Gastrocnemius medialis (tissue), 4 donors: ENCODE measurements around the gene TMC2. TPM values are rescaled to one million over a fixed set of nuclear protein-coding genes. Genes with fewer than 3 reads are reported as not detected.

Experiments used
- ATAC-seq, 2 donors: fragments of 150-250 bp; one replicate each; pipeline ENCODE4 v1.9.1; 2016
- DNase-seq, 2 donors: peaks; one replicate each; pipeline ENCODE4 v3.0.0-alpha.2; 2019
- H3K27ac ChIP-seq, 4 donors: fragments of 200-600 bp; sonication (generic); 1 replicate in 1 of 4; 2 replicates in 3 of 4; pipeline ENCODE4 v1.5.1; 2016 to 2018; ENCODE audit warnings: mild to moderate bottlenecking in 2 of 4, moderate library complexity in 1 of 4
- H3K27me3 ChIP-seq, 3 donors: fragments of 200-600 bp; sonication (generic) in 2 of 3; 1 replicate in 1 of 3; 2 replicates in 2 of 3; pipeline versions ENCODE4 v1.5.1 to v1.6.0; 2016 to 2019; ENCODE audit warnings: mild to moderate bottlenecking in 1 of 3, moderate library complexity in 1 of 3
- H3K36me3 ChIP-seq, 2 donors: fragments of 200-600 bp; sonication (generic) in 1 of 2; one replicate each; pipeline ENCODE4 v1.5.1; 2017 to 2018
- H3K4me1 ChIP-seq, 2 donors: fragments of 200-600 bp; sonication (generic) in 1 of 2; one replicate each; pipeline ENCODE4 v1.5.1; 2016 to 2017; ENCODE audit warnings: mild to moderate bottlenecking in 2 of 2
- H3K4me3 ChIP-seq, 4 donors: fragments of 200-600 bp; sonication (generic) in 3 of 4; 1 replicate in 1 of 4; 2 replicates in 3 of 4; pipeline ENCODE4 v1.5.1; 2016 to 2019; ENCODE audit warnings: mild to moderate bottlenecking in 2 of 4
- H3K9me3 ChIP-seq, 3 donors: fragments of 200-600 bp; sonication (generic) in 2 of 3; 1 replicate in 1 of 3; 2 replicates in 2 of 3; pipeline ENCODE4 v1.5.1; 2016 to 2019
- POLR2A ChIP-seq, 2 donors: fragments of 450-650 bp; IDR thresholded peaks; one replicate each; pipeline ENCODE4 v1.6.1; 2017; ENCODE audit warnings: antibody characterized with exemption in 2 of 2, mild to moderate bottlenecking in 2 of 2, moderate library complexity in 2 of 2
- in situ Hi-C, 4 donors: fragments of 200-750 bp; cut with MboI; loops; one replicate each; pipeline versions ENCODE4 v1.15.0 to v1.8.0; 2017; ENCODE audit warnings: low sequenced_read_pairs in 4 of 4
- intact Hi-C: fragments of 100-400 bp; cut with DNase I; formaldehyde crosslinking; loops from one replicate; pipeline ENCODE4 v1.15.1; 2023; ENCODE audit warnings: low total_unique reads
- total RNA-seq, 4 donors: library from RNA; depleted of rRNA; stranded (reverse); fragments of >200 nt; gene quantifications; one replicate each; pipeline versions ENCODE4 v1.1.0 to v1.2.3, GENCODE V29; 2016
- TF ChIP-seq, protein P1 (sequence below), 5 experiments: fragments of 450-650 bp in 3 of 5; fragments of 200-600 bp in 2 of 5; sonication (generic) in 2 of 5; IDR thresholded peaks in 4 of 5; conservative IDR thresholded peaks in 1 of 5; 1 replicate in 4 of 5; 2 replicates in 1 of 5; pipeline ENCODE4 v1.5.1; 2016 to 2019; ENCODE audit warnings: antibody characterized with exemption in 5 of 5, mild to moderate bottlenecking in 3 of 5, moderate library complexity in 3 of 5

Gene TMC2
- total RNA-seq, 4 donors from 2014 or later: 0.10 TPM; not detected in 2

DNA sequence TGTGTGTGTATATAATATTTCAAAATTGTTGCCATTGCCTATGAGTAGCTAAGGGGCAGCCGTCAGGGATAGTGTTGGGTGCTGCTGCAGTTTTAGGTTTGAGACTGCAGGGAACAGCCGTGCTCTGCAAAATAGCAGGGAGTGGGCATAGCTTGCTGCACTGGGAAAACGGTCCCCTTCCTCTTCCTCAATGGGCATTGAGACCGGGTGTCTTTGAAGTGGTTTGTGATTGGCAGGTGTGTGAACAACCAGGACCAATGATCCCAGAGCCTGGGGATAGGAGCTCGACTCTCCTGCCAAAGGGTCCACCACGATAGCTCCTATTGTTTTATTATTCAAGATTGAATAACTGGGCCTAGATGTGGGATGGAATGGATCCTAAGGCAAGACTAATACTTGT lies 151.1 kb downstream of the TMC2 start:
- intact Hi-C loops: no loop called here
- H3K4me3 ChIP-seq: no peak overlapping the region
- H3K4me1 ChIP-seq: no peaks in the 10 kb centered on the region
- in situ Hi-C loops: no loop called here
- H3K36me3 ChIP-seq: no peaks in the 10 kb centered on the region
- H3K9me3 ChIP-seq: no peaks in the 10 kb centered on the region
- ATAC-seq: no peak
- H3K27me3 ChIP-seq: peaks cover 8 to 23% (median 18%) of the 10 kb centered on the region in 3 donors
- no peak overlapping the region for H3K27ac ChIP-seq
- no peak for TF ChIP-seq POLR2A (IDR thresholded peaks at IDR 0.05)
- TF ChIP-seq, protein P1, sequence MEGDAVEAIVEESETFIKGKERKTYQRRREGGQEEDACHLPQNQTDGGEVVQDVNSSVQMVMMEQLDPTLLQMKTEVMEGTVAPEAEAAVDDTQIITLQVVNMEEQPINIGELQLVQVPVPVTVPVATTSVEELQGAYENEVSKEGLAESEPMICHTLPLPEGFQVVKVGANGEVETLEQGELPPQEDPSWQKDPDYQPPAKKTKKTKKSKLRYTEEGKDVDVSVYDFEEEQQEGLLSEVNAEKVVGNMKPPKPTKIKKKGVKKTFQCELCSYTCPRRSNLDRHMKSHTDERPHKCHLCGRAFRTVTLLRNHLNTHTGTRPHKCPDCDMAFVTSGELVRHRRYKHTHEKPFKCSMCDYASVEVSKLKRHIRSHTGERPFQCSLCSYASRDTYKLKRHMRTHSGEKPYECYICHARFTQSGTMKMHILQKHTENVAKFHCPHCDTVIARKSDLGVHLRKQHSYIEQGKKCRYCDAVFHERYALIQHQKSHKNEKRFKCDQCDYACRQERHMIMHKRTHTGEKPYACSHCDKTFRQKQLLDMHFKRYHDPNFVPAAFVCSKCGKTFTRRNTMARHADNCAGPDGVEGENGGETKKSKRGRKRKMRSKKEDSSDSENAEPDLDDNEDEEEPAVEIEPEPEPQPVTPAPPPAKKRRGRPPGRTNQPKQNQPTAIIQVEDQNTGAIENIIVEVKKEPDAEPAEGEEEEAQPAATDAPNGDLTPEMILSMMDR (IDR thresholded peaks at IDR 0.05 in 4 of 5, conservative IDR thresholded peaks at IDR 0.05 in 1 of 5): no peak
- no peak for DNase-seq

DNA sequence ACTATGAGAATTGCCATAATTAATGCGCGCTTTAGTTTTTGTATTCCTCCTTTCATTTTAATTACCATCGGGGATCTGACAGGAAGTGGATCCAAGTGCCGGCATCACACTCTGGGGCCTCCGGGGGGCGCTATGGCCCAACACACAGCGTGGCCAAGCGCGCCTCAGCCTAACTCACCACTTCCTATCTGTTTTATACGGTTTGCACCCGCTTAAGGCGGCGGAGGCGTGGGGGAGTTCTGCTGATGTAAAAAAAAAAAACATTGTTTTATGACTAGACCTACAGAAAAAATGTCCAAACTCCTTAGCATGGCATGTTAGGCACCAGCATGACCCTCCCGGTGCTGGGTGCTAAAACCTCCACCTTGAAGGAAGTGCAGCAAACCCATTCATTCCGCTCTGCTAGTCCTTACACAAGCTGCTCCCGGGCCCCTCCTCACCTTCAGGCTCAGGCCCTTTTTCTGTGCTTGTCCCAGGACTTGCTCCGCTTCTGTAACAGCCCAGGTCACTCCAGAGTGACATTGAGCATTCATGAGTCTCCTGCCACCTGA lies 151.7 kb downstream of the TMC2 start:
- no peak for TF ChIP-seq POLR2A (IDR thresholded peaks at IDR 0.05)
- TF ChIP-seq, protein P1 (IDR thresholded peaks at IDR 0.05 in 4 of 5, conservative IDR thresholded peaks at IDR 0.05 in 1 of 5): peak in 2 of 5 experiments; percentile 36 to 44
- Histone ChIP-seq H3K9me3 (no peaks in the 10 kb centered on the region), H3K27ac (no peak overlapping the region), H3K36me3 (no peaks in the 10 kb centered on the region), H3K4me1 (no peaks in the 10 kb centered on the region), H3K27me3 (peaks cover 8 to 23% (median 18%) of the 10 kb centered on the region in 3 donors), H3K4me3 (no peak overlapping the region)
- in situ Hi-C loops (no loop called here), intact Hi-C loops (no loop called here)
- no peak for DNase-seq
- ATAC-seq: no peak

DNA sequence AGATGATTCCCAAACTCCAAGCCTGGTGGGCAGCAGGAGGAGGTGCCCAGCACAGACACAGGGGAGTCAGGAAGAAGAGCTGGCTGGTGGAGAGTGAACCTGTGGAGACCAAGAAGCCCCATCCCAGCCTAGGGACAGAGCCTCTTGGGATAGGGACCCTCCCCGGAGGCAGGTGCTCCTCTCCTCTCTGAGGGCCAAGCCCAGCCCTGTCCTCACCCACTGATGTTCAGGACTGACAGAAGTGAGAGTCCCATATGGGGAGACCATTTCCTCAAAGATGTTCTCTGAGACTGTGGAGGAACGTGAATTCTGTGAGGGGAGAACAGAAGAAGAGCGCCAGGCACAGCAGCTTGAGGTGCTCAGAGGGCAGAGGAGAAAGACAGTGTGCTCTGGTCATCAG lies 153.8 kb downstream of the TMC2 start:
- Histone ChIP-seq H3K4me1 (no peaks in the 10 kb centered on the region), H3K27me3 (peaks cover 22 to 38% (median 28%) of the 10 kb centered on the region in 3 donors), H3K4me3 (no peak overlapping the region), H3K36me3 (no peaks in the 10 kb centered on the region), H3K27ac (no peak overlapping the region), H3K9me3 (no peaks in the 10 kb centered on the region)
- DNase-seq: no peak
- no peak for ATAC-seq
- TF ChIP-seq POLR2A (IDR thresholded peaks at IDR 0.05): no peak
- TF ChIP-seq, protein P1 (IDR thresholded peaks at IDR 0.05 in 4 of 5, conservative IDR thresholded peaks at IDR 0.05 in 1 of 5): no peak
- intact Hi-C loops (no loop called here), in situ Hi-C loops (no loop called here)

DNA sequence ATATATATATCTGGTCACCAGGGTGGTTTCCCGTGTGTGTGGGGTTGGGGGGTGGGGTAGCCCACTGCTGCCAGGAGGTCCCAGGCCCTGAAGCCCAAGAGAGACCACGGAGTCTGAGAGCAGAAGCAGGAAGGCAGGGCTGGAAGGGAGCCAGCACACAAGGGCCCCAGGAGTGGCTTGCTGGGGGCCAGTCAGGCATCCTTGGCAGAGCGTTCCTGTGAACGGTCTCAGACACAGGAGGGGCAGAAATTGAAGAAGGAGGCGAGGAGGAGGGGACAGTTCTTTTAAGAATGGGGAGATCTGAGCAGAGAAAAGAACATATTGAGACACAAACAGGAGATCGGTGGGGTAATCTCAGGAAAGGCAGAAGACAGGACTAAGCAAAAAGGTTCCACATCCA lies 154.3 kb downstream of the TMC2 start:
- H3K27me3 ChIP-seq: peaks cover 22 to 43% (median 31%) of the 10 kb centered on the region in 3 donors
- H3K4me1 ChIP-seq: no peaks in the 10 kb centered on the region
- TF ChIP-seq POLR2A (IDR thresholded peaks at IDR 0.05): no peak
- TF ChIP-seq, protein P1 (IDR thresholded peaks at IDR 0.05 in 4 of 5, conservative IDR thresholded peaks at IDR 0.05 in 1 of 5): no peak
- H3K9me3 ChIP-seq: no peaks in the 10 kb centered on the region
- no peak overlapping the region for H3K27ac ChIP-seq
- DNase-seq (no peak), ATAC-seq (no peak)
- in situ Hi-C loops: no loop called here
- no peaks in the 10 kb centered on the region for H3K36me3 ChIP-seq
- H3K4me3 ChIP-seq: no peak overlapping the region
- intact Hi-C loops: no loop called here

DNA sequence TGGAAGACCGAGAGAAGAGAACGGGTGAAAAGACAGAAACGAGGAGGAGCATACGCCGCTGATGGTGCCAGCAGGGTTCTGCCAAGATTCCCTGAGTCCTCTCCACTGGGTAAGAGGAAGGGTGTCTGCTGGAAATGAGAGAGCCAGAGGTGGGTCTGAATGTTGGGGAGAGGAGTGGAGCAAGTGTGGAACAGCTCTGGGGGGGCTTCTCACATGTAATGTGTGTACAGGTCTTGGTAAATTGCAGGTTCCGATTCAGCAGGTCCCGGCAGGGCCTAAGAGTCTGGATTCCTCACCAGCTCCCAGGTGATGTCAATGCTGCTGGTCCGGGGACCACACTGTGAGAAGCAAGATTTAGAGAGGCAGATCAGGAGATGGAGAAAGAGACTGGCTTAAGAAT lies 154.8 kb downstream of the TMC2 start:
- intact Hi-C loops (no loop called here), in situ Hi-C loops (no loop called here)
- DNase-seq (no peak), ATAC-seq (no peak)
- H3K36me3 ChIP-seq: no peaks in the 10 kb centered on the region
- H3K27ac ChIP-seq: no peak overlapping the region
- TF ChIP-seq, protein P1 (IDR thresholded peaks at IDR 0.05 in 4 of 5, conservative IDR thresholded peaks at IDR 0.05 in 1 of 5): no peak
- TF ChIP-seq POLR2A (IDR thresholded peaks at IDR 0.05): no peak
- H3K4me1 ChIP-seq: no peaks in the 10 kb centered on the region
- H3K9me3 ChIP-seq: no peaks in the 10 kb centered on the region
- H3K4me3 ChIP-seq: no peak overlapping the region
- peaks cover 22 to 45% (median 33%) of the 10 kb centered on the region in 3 donors for H3K27me3 ChIP-seq
